ENCODE data around the gene SPNS2.

- TF ChIP-seq EZH2 (IDR thresholded peaks at IDR 0.05; ENCODE audit: borderline replicate concordance, insufficient read depth, low read length, poor library complexity, severe bottlenecking) (no peak), TAF1 (IDR thresholded peaks at IDR 0.05; ENCODE audit: low read depth) (no peak), RAD21 (conservative IDR thresholded peaks at IDR 0.05) (no peak)
- TF ChIP-seq, protein P1, sequence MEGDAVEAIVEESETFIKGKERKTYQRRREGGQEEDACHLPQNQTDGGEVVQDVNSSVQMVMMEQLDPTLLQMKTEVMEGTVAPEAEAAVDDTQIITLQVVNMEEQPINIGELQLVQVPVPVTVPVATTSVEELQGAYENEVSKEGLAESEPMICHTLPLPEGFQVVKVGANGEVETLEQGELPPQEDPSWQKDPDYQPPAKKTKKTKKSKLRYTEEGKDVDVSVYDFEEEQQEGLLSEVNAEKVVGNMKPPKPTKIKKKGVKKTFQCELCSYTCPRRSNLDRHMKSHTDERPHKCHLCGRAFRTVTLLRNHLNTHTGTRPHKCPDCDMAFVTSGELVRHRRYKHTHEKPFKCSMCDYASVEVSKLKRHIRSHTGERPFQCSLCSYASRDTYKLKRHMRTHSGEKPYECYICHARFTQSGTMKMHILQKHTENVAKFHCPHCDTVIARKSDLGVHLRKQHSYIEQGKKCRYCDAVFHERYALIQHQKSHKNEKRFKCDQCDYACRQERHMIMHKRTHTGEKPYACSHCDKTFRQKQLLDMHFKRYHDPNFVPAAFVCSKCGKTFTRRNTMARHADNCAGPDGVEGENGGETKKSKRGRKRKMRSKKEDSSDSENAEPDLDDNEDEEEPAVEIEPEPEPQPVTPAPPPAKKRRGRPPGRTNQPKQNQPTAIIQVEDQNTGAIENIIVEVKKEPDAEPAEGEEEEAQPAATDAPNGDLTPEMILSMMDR (IDR thresholded peaks at IDR 0.05; ENCODE audit: poor library complexity, severe bottlenecking) = no peak
- TF ChIP-seq, protein P2, sequence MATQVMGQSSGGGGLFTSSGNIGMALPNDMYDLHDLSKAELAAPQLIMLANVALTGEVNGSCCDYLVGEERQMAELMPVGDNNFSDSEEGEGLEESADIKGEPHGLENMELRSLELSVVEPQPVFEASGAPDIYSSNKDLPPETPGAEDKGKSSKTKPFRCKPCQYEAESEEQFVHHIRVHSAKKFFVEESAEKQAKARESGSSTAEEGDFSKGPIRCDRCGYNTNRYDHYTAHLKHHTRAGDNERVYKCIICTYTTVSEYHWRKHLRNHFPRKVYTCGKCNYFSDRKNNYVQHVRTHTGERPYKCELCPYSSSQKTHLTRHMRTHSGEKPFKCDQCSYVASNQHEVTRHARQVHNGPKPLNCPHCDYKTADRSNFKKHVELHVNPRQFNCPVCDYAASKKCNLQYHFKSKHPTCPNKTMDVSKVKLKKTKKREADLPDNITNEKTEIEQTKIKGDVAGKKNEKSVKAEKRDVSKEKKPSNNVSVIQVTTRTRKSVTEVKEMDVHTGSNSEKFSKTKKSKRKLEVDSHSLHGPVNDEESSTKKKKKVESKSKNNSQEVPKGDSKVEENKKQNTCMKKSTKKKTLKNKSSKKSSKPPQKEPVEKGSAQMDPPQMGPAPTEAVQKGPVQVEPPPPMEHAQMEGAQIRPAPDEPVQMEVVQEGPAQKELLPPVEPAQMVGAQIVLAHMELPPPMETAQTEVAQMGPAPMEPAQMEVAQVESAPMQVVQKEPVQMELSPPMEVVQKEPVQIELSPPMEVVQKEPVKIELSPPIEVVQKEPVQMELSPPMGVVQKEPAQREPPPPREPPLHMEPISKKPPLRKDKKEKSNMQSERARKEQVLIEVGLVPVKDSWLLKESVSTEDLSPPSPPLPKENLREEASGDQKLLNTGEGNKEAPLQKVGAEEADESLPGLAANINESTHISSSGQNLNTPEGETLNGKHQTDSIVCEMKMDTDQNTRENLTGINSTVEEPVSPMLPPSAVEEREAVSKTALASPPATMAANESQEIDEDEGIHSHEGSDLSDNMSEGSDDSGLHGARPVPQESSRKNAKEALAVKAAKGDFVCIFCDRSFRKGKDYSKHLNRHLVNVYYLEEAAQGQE (IDR thresholded peaks at IDR 0.05; ENCODE audit: borderline replicate concordance) = no peak
These were observed 24.0 kb downstream of the SPNS2 start for GRCh38 chr17:4522661-4523060.
